Calu3 (cell line): Measurements from ENCODE around the gene PLA2G2F. TPM values are rescaled to one million over a fixed set of nuclear protein-coding genes. Genes with fewer than 3 reads are reported as not detected.

ENCODE experiments used
- BruUV-seq: library from RNA; stranded (reverse); fragments of 400-500 nt; replicated peaks from 2 replicates; lab custom pipeline; 2021; lab: Mats Ljungman, UMichigan
- CTCF ChIA-PET: fragments of 300-600 bp; sonication (Branson Sonifier 250); formaldehyde crosslinking; loops from one replicate; lab custom pipeline; 2022; ENCODE audit warnings: antibody characterized with exemption; lab: Charles Lee
- DNase-seq: peaks from one replicate; pipeline ENCODE4 v3.0.0; 2022
- H3K27ac Mint-ChIP-seq: one replicate; pipeline ENCODE4 v1.8.0; 2022; ENCODE audit warnings: mixed read lengths; ENCODE audit not compliant: unreplicated experiment
- H3K27me3 Mint-ChIP-seq: one replicate; pipeline ENCODE4 v1.8.0; 2022; ENCODE audit warnings: mixed read lengths; ENCODE audit not compliant: unreplicated experiment
- H3K36me3 Mint-ChIP-seq: one replicate; pipeline ENCODE4 v1.8.0; 2022; ENCODE audit warnings: mild to moderate bottlenecking, moderate library complexity, mixed read lengths; ENCODE audit not compliant: insufficient read depth, unreplicated experiment
- H3K4me1 Mint-ChIP-seq: one replicate; pipeline ENCODE4 v1.8.0; 2022; ENCODE audit warnings: mild to moderate bottlenecking, low read depth, mixed read lengths; ENCODE audit not compliant: unreplicated experiment
- H3K4me3 Mint-ChIP-seq: one replicate; pipeline ENCODE4 v1.8.0; 2022; ENCODE audit warnings: mild to moderate bottlenecking, low read depth, moderate library complexity, mixed read lengths; ENCODE audit not compliant: unreplicated experiment
- H3K9me3 Mint-ChIP-seq: one replicate; pipeline ENCODE4 v1.8.0; 2022; ENCODE audit warnings: low read depth, mixed read lengths; ENCODE audit not compliant: unreplicated experiment
- CTCF ChIP-seq: fragments of 200-600 bp; IDR thresholded peaks from one replicate; pipeline ENCODE4 v1.8.0; 2022; ENCODE audit warnings: antibody characterized with exemption; ENCODE audit not compliant: unreplicated experiment
- intact Hi-C: fragments of 100-400 bp; cut with micrococcal nuclease; formaldehyde crosslinking; loops from one replicate; pipeline ENCODE4 v1.10.0; 2022; ENCODE audit not compliant: unreplicated experiment
- total RNA-seq: library from RNA; stranded (reverse); gene quantifications from 2 replicates; pipeline ENCODE4 v1.2.3, GENCODE V29; 2022

Gene PLA2G2F
- total RNA-seq, 1 experiment from 2014 or later, result not detected

- no peak for TF ChIP-seq CTCF
- CTCF ChIA-PET, result interaction anchor here (0.7 to 1.3 kb wide), 2 partner anchors 9 to 19 kb away, joined by 3 read pairs; no protein-coding TSS in a partner anchor
- intact Hi-C loops, result no loop called here
These were observed 41.2 kb downstream of the PLA2G2F start for GRCh38 chr1:20180129-20180843.

DNA sequence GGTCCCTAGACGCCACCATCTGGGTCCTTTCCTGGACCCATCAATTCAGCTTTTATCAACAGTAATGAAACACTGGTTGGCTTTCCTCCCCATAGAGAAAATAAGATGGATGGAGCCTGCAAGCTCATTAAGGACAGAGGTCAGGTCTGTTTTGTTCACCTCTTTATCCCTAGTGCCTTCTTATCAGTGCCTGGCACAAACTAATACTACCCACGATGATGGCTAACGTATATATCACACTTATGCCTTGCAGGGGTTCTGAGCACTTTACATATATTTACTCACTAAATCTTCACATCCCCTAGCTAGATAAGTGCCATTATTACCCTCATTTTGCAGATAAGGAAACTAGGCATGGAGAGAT, 41.7 kb downstream of the PLA2G2F start:
- Mint-ChIP-seq H3K36me3 (peaks cover 4% of the 10 kb centered on the region), H3K9me3 (peaks cover 3% of the 10 kb centered on the region), H3K4me1 (no peaks in the 10 kb centered on the region), H3K27me3 (peaks cover 41% of the 10 kb centered on the region), H3K4me3 (no peak overlapping the region), H3K27ac (no peak overlapping the region)
- TF ChIP-seq CTCF, result no peak
- intact Hi-C loops, result no loop called here
- CTCF ChIA-PET, result interaction anchor here (1.3 kb wide), 1 partner anchor 10 kb away, joined by 3 read pairs; no protein-coding TSS in a partner anchor
- DNase-seq, result no peak
- no TSS peak for BruUV-seq

More at GRCh38 chr1:20180129-20180843, 41.2 kb downstream of the PLA2G2F start:
- peaks cover 4% of the 10 kb centered on the region for H3K36me3 Mint-ChIP-seq
- no peaks in the 10 kb centered on the region for H3K4me1 Mint-ChIP-seq
- peaks cover 36% of the 10 kb centered on the region for H3K27me3 Mint-ChIP-seq
- H3K9me3 Mint-ChIP-seq, result peaks cover 3% of the 10 kb centered on the region
- BruUV-seq, result no TSS peak
- no peak overlapping the region for H3K4me3 Mint-ChIP-seq
- DNase-seq, result no peak
- H3K27ac Mint-ChIP-seq, result no peak overlapping the region

- peaks cover 4% of the 10 kb centered on the region for H3K36me3 Mint-ChIP-seq
- H3K9me3 Mint-ChIP-seq, result peaks cover 3% of the 10 kb centered on the region
- intact Hi-C loops, result no loop called here
- H3K27me3 Mint-ChIP-seq, result peaks cover 56% of the 10 kb centered on the region
- no peak overlapping the region for H3K4me3 Mint-ChIP-seq
- no peak for TF ChIP-seq CTCF
- no TSS peak for BruUV-seq
- H3K4me1 Mint-ChIP-seq, result no peaks in the 10 kb centered on the region
- DNase-seq, result no peak
- CTCF ChIA-PET, result no interaction called here
- no peak overlapping the region for H3K27ac Mint-ChIP-seq
These were observed 43.3 kb downstream of the PLA2G2F start for GRCh38 chr1:20182415-20182814.

DNA sequence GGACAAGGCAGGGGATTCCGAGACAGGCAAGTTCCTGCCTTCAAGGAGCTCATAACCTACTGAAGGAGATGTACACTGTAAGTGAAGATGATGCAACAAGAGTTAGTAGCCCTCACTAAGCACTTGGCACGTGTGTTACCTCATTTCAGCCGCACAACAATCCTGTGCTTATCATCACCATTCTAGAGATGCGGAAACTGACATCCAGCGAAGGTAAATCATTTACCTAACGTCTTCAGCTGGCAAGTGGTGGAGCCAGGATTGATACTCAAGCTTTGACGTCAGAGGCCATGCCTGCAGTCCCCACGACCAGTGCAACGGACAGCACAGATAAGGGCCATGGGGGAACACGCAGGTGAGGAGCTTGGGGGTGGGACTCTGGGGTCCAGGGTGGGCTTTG, 43.9 kb downstream of the PLA2G2F start:
- CTCF ChIA-PET, result no interaction called here
- peaks cover 4% of the 10 kb centered on the region for H3K36me3 Mint-ChIP-seq
- peaks cover 3% of the 10 kb centered on the region for H3K9me3 Mint-ChIP-seq
- H3K27me3 Mint-ChIP-seq, result peaks cover 62% of the 10 kb centered on the region
- no peaks in the 10 kb centered on the region for H3K4me1 Mint-ChIP-seq
- no TSS peak for BruUV-seq
- intact Hi-C loops, result no loop called here
- H3K4me3 Mint-ChIP-seq, result no peak overlapping the region
- no peak overlapping the region for H3K27ac Mint-ChIP-seq
- no peak for TF ChIP-seq CTCF
- DNase-seq, result no peak
